Lung (tissue), 12 donors: ENCODE data around the gene GRM8. TPM values are rescaled to one million over a fixed set of nuclear protein-coding genes. Genes with fewer than 3 reads are reported as not detected.

Experiments used
- ATAC-seq: fragments of 200-7000 bp; cut with Tn5 transposase; one replicate; pipeline ENCODE4 v1.9.1; 2020; ENCODE audit warnings: moderate number of reproducible peaks; ENCODE audit not compliant: insufficient read depth, low FRiP score
- DNase-seq, 3 donors: peaks; one replicate each; pipeline ENCODE4 v3.0.0-alpha.2; 2013 to 2017
- H3K27ac ChIP-seq, 2 donors: one replicate each; pipeline ENCODE4 v1.5.1; 2013; ENCODE audit warnings: mild to moderate bottlenecking in 2 of 2, moderate library complexity in 2 of 2, control low read depth in 1 of 2, inconsistent platforms in 1 of 2, low read depth in 1 of 2, low read length in 1 of 2
- H3K27me3 ChIP-seq, 3 donors: one replicate each; pipeline ENCODE4 v1.5.1; 2013; ENCODE audit warnings: low read length in 2 of 3; ENCODE audit not compliant: control insufficient read depth in 3 of 3, insufficient read depth in 3 of 3
- H3K36me3 ChIP-seq, 4 donors: one replicate each; pipeline ENCODE4 v1.5.1; 2013; ENCODE audit warnings: low read length in 4 of 4, mild to moderate bottlenecking in 1 of 4, moderate library complexity in 1 of 4; ENCODE audit not compliant: control insufficient read depth in 4 of 4, insufficient read depth in 4 of 4
- H3K4me1 ChIP-seq, 5 donors: one replicate each; pipeline ENCODE4 v1.5.1; 2013; ENCODE audit warnings: low read length in 5 of 5, mild to moderate bottlenecking in 2 of 5, moderate library complexity in 1 of 5; ENCODE audit not compliant: control insufficient read depth in 5 of 5, insufficient read depth in 5 of 5
- H3K4me3 ChIP-seq: one replicate; pipeline ENCODE4 v1.5.1; 2013; ENCODE audit warnings: mild to moderate bottlenecking, control low read depth, moderate library complexity
- H3K9ac ChIP-seq, 2 donors: one replicate each; pipeline ENCODE4 v1.5.1; 2013; ENCODE audit warnings: low read length in 2 of 2, control low read depth in 1 of 2; ENCODE audit not compliant: insufficient read depth in 1 of 2
- H3K9me3 ChIP-seq, 4 donors: one replicate each; pipeline ENCODE4 v1.5.1; 2013; ENCODE audit warnings: low read length in 3 of 4, mild to moderate bottlenecking in 1 of 4, moderate library complexity in 1 of 4; ENCODE audit not compliant: control insufficient read depth in 4 of 4, insufficient read depth in 3 of 4
- WGBS, 2 donors: extraction: QIAGEN DNeasy Blood & Tissue Kit; methylation state at CpG; one replicate each; pipeline ENCODE4 v1.1.7; 2013; 5-methylcytosine and 5-hydroxymethylcytosine counted together
- polyA plus RNA-seq, 2 donors: library from polyadenylated mRNA; stranded (reverse); fragments of 200-250 nt; gene quantifications; one replicate each; pipeline ENCODE4 v1.2.1, GENCODE V29; 2013
- total RNA-seq, 2 donors: library from RNA; depleted of rRNA in 1 of 2; stranded (reverse); fragments of >200 nt in 1 of 2; gene quantifications; one replicate each; pipeline ENCODE4 v1.2.1, GENCODE V29; 2014 to 2021
- TF ChIP-seq, protein P1 (sequence below): IDR thresholded peaks from 2 replicates; pipeline ENCODE4 v1.5.1; 2012; ENCODE audit warnings: mild to moderate bottlenecking; ENCODE audit errors: control extremely low read depth, extremely low read depth
- donor health status: control.
- donor health status: control.
- donor health status: Bipolar disorder and iron deficiency.
- donor health status: healthy.
- donor health status: DM: yes; HTN: yes; CAD: no.

Gene GRM8
- total and polyA plus RNA-seq, 4 donors = 0.01 to 0.83 (median 0.24) TPM; not detected in 1

DNA sequence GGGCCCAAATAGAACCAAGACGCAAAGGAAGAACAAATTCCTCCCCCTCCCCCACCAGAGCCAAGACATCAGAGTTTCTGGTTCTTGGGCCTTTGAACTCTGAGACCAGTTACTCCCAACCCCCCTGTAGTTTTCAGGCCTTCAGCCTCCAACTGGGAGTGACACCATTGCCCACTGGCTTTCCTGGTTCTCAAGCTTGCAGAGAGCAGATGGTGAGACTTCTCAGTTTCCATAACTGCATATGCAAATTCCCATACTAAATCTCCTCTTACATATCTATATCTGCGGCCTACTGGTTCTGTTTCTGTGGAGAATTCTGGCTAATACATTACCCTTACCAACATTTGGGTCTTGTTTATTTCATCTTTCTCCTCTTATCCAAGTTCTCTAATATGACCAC is 762.9 kb downstream of the GRM8 start:
- no peak for DNase-seq

DNA sequence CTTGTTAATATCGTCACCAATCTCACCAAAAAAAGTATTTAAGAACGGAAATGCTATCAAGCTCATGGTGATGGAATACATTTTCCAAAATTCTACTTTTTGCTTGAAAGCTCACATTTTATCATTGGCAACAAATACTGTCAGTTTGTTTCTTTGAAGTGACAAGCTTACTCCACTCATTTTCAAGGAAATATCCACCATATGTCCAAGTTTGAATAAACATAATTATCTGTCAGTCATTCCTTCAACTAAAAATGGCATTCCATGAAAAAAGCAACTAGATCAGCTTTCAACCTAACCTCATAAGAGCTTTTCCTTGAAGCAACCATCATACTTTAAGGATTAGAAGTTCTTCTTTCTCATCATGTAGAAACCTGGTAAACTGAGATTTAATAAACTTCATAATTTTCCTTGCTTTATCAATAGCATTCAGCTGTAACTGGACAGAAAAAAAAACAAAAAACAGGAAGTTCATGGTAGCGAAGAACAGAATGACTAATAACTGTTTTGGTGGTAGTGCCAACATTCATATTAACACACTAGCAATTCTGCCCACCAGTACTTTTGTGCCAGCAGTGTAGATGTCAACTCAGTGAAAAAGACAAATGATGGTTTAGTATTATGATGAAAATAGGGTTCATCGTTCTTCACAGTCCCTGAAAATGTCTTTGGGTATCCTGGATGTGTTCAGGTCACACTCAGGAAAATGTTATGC is 764.9 kb downstream of the GRM8 start:
- H3K27ac ChIP-seq = no peak overlapping the region
- TF ChIP-seq, protein P1, sequence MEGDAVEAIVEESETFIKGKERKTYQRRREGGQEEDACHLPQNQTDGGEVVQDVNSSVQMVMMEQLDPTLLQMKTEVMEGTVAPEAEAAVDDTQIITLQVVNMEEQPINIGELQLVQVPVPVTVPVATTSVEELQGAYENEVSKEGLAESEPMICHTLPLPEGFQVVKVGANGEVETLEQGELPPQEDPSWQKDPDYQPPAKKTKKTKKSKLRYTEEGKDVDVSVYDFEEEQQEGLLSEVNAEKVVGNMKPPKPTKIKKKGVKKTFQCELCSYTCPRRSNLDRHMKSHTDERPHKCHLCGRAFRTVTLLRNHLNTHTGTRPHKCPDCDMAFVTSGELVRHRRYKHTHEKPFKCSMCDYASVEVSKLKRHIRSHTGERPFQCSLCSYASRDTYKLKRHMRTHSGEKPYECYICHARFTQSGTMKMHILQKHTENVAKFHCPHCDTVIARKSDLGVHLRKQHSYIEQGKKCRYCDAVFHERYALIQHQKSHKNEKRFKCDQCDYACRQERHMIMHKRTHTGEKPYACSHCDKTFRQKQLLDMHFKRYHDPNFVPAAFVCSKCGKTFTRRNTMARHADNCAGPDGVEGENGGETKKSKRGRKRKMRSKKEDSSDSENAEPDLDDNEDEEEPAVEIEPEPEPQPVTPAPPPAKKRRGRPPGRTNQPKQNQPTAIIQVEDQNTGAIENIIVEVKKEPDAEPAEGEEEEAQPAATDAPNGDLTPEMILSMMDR = no peak
- no peak overlapping the region for H3K9ac ChIP-seq
- H3K36me3 ChIP-seq = no peaks in the 10 kb centered on the region
- no peak overlapping the region for H3K4me3 ChIP-seq
- 72 to 77% methylated on average over 4 of the region's 4 CpGs for WGBS, 2 donors
- no peaks in the 10 kb centered on the region for H3K27me3 ChIP-seq
- H3K9me3 ChIP-seq = no peaks in the 10 kb centered on the region
- no peak for ATAC-seq
- no peaks in the 10 kb centered on the region for H3K4me1 ChIP-seq
- no peak for DNase-seq

More for the DNA sequence above, 762.9 kb downstream of the GRM8 start:
- Histone ChIP-seq H3K4me1 (no peaks in the 10 kb centered on the region), H3K27ac (no peak overlapping the region), H3K4me3 (no peak overlapping the region), H3K36me3 (no peaks in the 10 kb centered on the region), H3K27me3 (no peaks in the 10 kb centered on the region), H3K9me3 (no peaks in the 10 kb centered on the region), H3K9ac (no peak overlapping the region)
- ATAC-seq = no peak
- TF ChIP-seq, protein P1 = no peak
- WGBS, 2 donors = 91 to 94% methylated on average over 2 of the region's 2 CpGs

DNA sequence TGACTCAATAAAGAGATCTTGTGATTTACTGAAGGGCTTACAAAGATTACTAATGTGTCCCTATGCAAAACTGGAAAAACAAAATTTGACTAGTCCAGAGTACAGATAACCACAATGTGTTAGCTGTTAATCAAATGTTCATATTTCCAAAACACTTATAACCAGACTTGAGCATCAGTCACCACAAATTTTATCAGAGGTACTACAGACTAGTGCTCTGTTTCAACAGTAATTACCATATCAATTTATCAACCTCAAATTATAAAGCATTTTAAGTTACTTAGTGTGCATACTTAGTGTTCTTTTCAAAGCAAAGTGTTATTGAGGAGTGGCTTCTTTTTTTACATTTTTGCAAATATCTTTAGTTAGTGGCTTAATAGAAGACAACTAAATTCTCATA is 765.9 kb downstream of the GRM8 start:
- ATAC-seq (no peak), DNase-seq (no peak)
- Histone ChIP-seq H3K36me3 (no peaks in the 10 kb centered on the region), H3K9ac (no peak overlapping the region), H3K4me1 (no peaks in the 10 kb centered on the region), H3K9me3 (no peaks in the 10 kb centered on the region), H3K27me3 (no peaks in the 10 kb centered on the region), H3K27ac (no peak overlapping the region), H3K4me3 (no peak overlapping the region)
- TF ChIP-seq, protein P1 = no peak

DNA sequence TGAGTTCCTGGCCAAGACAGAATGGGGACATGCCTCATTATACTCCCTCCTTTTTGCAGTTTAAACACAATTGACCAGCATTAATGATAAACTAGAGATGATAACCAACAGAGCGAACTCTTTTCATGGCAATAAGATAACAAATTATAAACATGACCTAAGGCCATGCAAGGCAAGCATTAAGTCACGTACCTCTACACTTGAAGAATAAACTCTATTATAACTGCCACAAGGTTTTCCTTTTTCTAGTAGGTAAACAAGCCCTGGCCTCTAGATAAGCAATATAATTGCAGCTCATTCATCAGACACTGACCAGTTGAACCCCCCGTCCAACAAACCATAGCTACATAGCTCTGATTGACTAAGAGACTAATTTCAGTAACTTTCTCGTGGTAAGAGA is 767.0 kb downstream of the GRM8 start:
- no peaks in the 10 kb centered on the region for H3K27me3 ChIP-seq
- no peak overlapping the region for H3K4me3 ChIP-seq
- no peaks in the 10 kb centered on the region for H3K4me1 ChIP-seq
- no peak overlapping the region for H3K27ac ChIP-seq
- 49 to 61% methylated on average over 4 of the region's 4 CpGs for WGBS, 2 donors
- TF ChIP-seq, protein P1 = no peak
- no peaks in the 10 kb centered on the region for H3K9me3 ChIP-seq
- H3K36me3 ChIP-seq = no peaks in the 10 kb centered on the region
- DNase-seq (no peak), ATAC-seq (no peak)
- no peak overlapping the region for H3K9ac ChIP-seq
